Inflammatory macrophage treated with lipopolysaccharide for 1 hour (primary cell): Measurements from ENCODE around the gene NOC2L.

Experiments used
- DNase-seq, 2 donors: peaks; one replicate each; pipeline ENCODE4 v3.0.0-alpha.2; 2020 to 2022

NOC2L gene

DNA sequence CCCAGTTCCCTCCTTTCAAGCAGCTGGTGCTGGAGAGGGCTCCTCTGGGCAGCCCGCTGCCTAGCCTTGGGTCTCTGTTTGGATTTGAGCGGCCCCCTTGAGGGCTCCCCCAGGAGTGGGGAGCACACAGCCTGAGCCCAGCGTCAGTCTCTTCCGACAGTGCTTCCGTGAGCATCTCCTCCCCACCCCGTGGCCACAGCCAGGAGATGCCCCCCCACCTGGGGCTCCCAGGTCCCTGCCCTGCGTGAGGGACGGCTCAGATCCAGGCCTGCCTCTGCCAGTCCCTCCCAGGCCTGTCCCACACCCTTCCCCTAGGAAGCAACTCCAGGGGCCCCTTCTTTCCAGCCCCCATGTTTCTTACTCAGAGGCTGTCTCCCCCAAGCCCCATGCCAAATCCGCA lies 31.8 kb downstream of the NOC2L start:
- no peak for DNase-seq

DNA sequence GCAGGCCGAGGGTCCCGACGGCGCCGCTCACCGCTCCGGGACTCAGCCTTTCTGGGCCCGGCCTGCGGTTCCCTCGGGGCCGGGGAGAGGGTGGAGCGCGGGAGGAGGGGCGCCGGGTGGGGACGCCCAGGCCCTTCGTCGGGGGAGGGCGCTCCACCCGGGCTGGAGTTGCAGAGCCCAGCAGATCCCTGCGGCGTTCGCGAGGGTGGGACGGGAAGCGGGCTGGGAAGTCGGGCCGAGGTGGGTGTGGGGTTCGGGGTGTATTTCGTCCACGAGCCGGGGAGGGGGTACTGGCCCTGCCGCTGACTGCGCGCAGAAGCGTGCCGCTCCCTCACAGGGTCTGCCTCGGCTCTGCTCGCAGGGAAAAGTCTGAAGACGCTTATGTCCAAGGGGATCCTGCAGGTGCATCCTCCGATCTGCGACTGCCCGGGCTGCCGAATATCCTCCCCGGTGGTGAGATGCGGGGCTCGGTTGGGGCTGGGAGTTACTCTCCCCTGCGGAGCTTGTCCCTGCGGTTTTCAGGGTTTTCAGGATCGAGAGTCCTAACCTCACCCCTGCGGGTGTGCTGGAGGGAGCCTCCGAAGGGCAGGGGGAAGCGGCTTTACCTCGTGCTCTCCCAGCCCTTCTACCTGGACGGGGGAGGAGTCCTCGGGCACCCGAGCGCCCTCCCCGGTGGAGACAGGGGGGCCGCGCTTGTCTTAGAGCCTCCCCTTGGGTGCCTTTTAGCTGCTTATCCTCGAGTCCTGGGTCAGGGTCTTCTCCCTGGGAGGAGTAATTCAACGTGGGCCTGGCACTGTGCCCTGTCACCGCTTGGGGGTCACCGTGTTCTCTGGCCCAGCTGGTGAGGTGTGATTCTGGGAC lies 33.3 kb downstream of the NOC2L start:
- DNase-seq: no peak

DNA sequence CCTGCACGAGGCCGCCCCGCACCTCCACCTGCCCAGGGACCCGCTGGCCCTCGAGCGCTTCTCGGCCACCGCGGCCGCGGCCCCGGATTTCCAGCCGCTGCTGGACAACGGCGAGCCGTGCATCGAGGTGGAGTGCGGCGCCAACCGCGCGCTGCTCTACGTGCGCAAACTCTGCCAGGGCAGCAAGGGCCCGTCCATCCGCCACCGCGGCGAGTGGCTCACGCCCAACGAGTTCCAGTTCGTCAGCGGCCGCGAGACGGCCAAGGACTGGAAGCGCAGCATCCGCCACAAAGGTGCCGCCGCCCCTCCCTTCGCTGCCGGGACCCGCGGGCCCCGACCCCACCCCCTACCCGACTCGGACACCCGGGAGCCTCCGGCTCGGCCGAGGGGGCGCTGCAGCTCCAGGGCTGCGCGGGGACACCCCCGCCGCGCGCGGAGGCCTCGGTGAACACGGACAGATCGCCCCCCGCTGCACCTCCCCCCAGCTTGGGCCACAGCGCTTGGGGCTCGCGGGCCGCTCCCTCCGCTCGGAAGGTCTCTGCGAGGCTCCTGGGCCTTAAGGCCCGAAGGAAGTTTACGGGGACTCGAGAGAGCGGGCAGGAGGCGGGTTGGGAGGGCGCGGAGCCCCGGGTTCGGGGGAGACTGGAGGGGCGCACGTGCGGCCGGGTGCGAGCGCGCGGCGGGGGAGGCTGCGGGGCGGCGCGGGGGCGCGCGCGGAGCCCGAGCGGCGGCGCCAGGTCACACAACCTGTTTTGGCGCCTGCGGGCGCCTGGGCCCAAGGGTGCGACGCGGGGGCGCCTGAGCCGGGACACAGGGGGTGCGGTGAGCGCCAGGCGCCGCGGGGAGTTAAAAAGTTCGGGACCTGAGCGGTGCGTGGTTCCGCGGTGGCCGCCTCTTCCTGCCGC lies 34.1 kb downstream of the NOC2L start:
- peak in 1 of 2 donors; percentile 19 for DNase-seq

DNA sequence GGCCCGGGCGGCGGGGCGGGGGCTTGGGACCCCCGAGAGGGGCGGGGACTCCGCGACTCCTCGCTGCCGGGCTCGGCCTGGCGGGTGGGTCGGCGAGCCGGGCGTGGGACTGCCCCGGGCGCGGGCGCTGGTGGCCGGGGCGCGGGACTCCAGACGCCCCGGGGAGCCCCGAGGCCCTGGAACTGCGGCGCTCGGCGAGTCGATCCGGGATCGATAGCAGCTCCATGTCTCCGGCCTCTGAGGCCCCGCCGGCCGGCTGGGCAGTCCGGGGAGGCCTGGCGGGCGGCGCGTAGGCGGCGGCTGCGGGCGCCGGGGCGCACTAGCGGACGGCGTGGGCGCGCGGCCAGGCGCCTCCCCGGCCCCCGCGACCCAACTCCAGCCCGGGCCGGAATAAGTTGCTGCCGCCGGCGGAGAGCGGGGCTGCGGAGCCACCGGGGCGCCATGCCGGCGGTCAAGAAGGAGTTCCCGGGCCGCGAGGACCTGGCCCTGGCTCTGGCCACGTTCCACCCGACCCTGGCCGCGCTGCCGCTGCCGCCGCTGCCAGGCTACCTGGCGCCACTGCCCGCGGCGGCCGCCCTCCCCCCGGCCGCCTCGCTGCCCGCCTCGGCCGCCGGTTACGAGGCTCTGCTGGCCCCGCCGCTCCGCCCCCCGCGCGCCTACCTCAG lies 34.9 kb downstream of the NOC2L start:
- DNase-seq: no peak

DNA sequence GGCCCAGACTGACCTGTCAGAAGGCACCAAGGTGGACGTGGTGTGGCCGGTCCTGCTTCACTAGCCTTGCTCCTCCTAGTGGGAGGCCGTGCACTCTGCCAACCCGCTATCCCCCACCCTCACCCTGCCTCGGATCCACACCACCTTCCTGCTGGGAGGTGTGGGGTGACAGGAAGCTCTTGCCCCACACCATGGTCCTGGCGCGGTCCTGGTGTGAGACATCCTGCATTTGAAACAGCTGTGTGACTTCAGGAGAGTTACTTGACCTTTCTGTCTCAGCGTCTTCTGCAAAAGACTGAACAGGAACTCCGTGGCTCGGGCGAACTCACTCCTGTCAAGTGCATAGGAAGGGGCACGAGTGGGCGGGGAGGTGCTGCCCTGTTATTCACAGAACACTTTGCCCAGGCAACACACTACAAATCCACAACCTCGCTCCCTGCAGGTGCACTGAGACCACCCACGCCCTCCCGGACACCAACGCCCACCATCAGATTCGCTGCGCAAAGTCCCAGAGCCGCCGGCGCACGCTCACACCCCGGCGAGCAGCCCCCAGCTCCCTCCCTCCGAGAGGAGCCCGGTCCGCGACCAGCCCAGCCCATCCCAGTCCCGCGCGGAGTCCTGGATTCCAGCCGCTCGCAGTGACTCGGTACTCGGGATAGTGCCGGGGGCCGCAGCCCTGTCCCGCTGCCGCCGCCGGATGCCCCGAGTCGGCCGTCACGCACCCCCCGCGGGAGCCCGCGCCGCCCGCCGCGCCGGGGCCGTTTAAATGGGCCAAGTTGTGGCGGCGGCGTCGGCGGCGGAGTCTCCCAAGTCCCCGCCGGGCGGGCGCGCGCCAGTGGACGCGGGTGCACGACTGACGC lies 35.7 kb downstream of the NOC2L start, which contains the start of gene SAMD11:
Gene SAMD11 (plus strand): TSS at position 793 of the 860 bp plus-strand sequence. CDS start 509 bp downstream, outside the sequence.
- peak; percentile 50 to 79 for DNase-seq

DNA sequence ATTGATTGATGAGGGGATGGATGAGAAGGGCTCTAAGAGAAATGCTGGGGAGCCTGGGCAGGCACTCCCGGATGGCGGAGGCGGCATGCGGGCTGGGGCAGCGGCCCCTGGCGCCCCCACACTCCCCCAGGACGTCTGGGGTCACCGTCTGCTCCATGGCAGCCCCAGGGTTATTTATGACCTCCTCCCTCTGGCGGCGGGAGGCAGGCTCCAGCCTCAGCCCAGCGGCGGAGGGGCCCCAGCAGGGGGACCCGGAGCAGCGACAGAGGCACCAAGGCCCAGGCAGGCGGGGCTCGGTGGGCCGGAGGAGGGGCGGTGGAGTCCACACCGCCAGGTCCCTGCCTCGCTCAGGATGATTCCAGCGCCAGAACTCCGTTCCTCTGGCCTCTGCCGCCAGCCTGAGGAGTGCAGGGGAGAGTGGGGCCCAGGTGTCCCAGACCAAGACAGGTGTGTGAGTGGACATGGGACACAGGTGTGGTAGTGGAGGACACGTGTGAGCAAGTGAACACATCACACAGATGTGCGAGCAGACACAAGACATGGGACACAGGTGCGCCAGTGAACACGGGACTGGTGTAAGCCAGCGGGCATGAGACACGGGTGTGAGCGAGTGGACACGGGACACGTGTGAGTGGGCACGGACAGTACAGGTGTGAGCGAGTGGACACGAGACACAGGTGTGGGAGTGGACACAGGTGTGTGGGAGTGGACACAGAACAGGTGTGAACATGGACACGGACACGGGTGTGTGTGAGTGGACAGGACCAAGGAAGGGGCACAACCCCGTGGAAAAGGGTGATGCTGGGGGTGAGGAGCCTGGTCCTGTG lies 37.8 kb downstream of the NOC2L start:
- DNase-seq: peak; percentile 39 to 68

GRCh38 chr1:920521-920920 lies 38.5 kb downstream of the NOC2L start:
- no peak for DNase-seq

- DNase-seq: no peak
Measured at GRCh38 chr1:920010-920409, 39.0 kb downstream of the NOC2L start.

- no peak for DNase-seq
Measured at GRCh38 chr1:919271-919872, 39.7 kb downstream of the NOC2L start.

DNA sequence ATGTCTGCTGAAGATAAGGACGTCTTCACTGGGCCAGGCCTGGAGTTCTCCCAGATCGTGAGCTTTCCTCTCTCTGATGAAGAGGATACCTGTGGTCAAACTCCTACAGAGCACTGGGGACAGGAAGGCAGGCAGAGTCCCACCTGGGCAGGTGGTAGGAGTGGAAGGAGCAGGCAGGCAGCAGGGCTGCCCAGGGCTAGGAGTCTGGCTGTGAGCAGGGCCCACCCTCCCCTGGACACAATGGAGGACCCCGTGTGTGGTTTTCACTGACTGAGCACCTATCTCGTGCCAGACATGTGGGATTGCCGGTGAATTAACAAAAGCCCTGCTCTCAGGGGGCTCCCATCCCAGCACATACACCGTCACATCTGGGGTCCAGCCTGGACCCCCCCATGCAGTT lies 40.2 kb downstream of the NOC2L start:
- no peak for DNase-seq

DNA sequence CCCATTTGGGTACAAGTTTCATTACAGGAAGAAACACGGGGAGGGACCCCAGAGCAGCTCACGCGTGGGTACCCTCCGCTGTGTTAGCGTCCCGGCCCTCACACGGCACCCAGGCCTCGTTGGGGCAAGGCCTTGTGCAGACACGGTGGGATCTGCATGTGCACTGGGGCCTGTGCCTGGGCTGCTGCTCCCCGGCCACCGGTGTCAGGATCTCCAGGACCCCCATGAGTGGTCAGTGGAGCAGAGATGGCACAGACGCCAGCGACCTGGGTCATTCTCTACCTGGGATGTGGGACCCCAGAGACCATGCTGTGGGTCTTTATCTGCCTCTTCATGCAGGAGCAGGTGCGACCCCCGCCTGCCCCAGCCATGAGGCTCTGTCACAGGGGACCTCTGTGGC lies 40.7 kb downstream of the NOC2L start:
- DNase-seq: no peak

GRCh38 chr1:917466-918091 lies 41.5 kb downstream of the NOC2L start:
- no peak for DNase-seq

DNA sequence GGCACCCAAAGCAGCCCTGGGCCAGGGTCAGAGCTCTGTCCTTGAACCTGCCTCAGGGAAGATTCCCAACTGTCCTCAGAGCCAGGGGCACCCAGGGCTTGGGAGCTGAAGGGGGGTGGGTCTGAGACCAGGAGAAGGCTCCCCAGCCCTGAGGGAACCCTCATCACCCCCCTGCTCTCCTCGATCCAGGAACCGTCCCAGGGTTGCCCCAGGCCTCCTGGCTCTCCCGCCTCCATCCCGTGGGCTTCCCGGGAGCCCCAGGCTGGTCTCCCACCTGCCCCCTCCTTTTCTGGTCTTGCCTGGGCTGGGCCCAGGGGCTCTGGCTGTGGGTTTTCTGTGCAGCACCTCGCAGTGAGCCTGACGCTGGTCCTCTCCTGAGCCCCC lies 42.0 kb downstream of the NOC2L start:
- DNase-seq: no peak

DNA sequence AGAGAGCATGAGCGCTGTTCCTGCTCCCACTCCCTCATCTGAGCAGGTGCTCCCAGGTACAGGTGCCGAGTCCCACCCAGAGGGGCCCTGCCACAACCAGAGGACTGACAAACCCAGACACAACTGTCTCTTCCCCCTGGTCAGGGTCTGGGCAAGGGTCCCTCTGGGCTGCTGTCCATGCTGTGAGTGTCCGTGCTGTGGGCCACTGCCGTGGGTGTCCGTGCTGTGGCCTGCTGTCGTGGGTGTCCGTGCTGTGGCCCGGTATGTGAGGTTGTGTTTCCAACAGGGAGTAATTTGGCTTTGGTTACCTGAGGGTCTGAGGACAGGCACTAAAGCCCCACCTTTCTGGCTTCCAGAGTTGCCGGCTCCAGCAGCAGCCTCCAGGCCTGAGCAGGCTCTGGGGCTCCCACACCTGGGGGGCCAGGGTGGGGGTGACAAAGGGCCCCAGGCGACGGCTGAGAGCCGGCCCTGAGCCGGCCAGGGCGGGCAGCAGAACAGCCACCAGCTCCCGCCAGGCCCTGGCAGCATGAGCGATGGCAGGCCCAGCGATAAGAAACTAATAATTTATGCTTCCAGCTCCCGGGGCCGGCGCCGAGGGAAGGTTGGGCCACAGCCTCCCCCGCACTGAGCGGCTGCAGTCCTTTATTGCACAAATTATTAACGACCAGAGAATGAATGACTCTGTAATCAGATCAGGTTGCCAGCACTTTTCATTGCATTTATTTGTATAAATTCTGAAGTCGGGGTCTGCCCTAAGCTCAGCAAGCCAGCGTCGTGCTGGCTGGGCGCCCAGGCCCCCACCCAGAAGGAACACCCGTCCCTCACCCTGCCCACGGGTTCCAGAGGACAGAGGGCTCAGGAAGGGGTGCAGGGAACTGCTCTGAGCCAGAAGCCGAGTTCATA lies 42.6 kb downstream of the NOC2L start:
- DNase-seq: peak in 1 of 2 donors; percentile 42

- no peak for DNase-seq
Measured at GRCh38 chr1:915295-916172, 43.5 kb downstream of the NOC2L start.

DNA sequence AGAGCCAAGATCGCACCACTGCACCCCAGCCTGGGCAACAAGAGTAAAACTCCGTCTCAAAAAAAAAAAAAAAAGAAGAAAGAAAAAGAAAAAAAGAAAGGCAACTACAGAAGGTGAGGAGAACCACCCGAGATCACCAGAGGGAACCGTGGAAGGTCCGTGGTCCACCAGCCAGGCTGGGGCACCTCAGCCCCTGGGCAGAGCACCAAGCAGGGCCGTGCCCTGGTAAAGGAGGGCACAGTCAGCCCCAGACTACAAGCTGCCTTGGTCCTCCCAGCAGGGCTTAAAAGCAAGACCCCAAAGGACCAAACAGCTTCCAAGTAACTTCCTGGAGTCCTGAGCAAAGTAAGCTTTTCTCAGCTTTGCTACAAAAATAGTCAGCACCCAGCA lies 44.2 kb downstream of the NOC2L start:
- no peak for DNase-seq

GRCh38 chr1:914131-914890 lies 44.7 kb downstream of the NOC2L start:
- no peak for DNase-seq
